GM12891 (cell line): ENCODE data around the gene ANO4. TPM values are rescaled to one million over a fixed set of nuclear protein-coding genes. Genes with fewer than 3 reads are reported as not detected.

Experiments used
- DNase-seq: peaks from one replicate; pipeline ENCODE4 v3.0.0; 2011; ENCODE audit warnings: low spot score; ENCODE audit not compliant: insufficient read length
- FAIRE-seq: peaks from 2 replicates; lab custom pipeline; 2011; peaks lifted over from hg19 to GRCh38; lab: Jason Lieb, UNC
- PAX5 ChIP-seq: IDR thresholded peaks from 2 replicates; pipeline ENCODE4 v1.6.1; 2011; ENCODE audit warnings: low read length, moderate library complexity, mild to moderate bottlenecking; ENCODE audit not compliant: insufficient read depth, severe bottlenecking
- POLR2A ChIP-seq: IDR thresholded peaks from 2 replicates; pipeline ENCODE4 v1.6.1; 2011; ENCODE audit warnings: low read depth, low read length, control low read depth
- POLR2AphosphoS5 ChIP-seq: IDR thresholded peaks from 2 replicates; pipeline ENCODE4 v1.6.1; 2011; ENCODE audit warnings: low read depth, low read length, control low read depth
- POU2F2 ChIP-seq: IDR thresholded peaks from 2 replicates; pipeline ENCODE4 v1.6.1; 2011; ENCODE audit warnings: low read depth, mild to moderate bottlenecking, control low read depth, low read length, moderate library complexity
- SPI1 ChIP-seq: IDR thresholded peaks from 2 replicates; pipeline ENCODE4 v1.6.1; 2011; ENCODE audit warnings: low read depth, low read length, control low read depth
- TAF1 ChIP-seq: IDR thresholded peaks from 2 replicates; pipeline ENCODE4 v1.6.1; 2011; ENCODE audit warnings: low read depth, low read length, control low read depth
- polyA plus RNA-seq: library from polyadenylated mRNA; unstranded; fragments of >200 nt; gene quantifications from one replicate; pipeline ENCODE4 v1.2.1, GENCODE V29; 2012; ENCODE audit warnings: low read depth, missing spikeins, inconsistent platforms; ENCODE audit not compliant: missing spikeins

ANO4 gene
- polyA plus RNA-seq = not detected

DNA sequence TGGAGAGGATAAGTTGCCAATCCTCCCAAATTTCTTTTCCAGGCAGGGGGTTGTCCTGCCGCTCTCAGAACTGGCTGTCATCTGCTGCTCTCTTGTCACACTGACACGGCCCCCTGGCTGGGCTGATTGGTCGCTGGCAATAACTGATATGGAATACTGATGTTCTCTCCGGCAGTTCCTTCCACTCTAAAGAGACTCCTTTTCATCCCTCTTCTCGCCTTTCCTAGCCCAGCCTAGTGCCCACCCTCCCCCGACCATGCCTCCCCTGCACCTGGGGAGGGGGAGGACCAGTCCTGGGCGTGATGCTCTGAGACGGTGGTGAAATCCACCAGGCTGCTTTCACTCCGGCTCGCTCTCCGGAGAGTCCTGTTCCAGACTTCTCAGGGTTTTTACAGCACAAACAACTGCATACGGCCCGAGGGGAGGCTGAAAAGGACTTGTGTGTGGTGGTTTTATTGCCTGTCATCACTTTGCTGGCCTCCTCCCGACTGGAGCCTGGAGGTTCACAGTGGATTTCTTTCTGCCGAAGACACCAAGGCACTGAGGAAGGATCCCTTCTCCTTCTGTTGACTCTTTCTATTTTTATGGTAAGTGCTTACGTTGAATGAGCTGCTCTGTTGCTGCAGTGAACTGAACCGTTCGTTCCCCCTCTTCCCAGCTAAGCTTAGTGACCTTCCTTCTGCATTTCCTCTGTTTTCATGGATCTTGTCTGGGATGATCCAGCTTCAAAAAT, at the start of gene ANO4:
TSS of gene ANO4 (plus strand) at position 336 of the 733 bp plus-strand sequence. CDS start 107,010 bp downstream, outside the sequence.
- FAIRE-seq = no peak
- DNase-seq = no peak
- no peak for TF ChIP-seq POLR2AphosphoS5
- no peak for TF ChIP-seq PAX5
- TF ChIP-seq SPI1 = no peak
- no peak for TF ChIP-seq TAF1
- no peak for TF ChIP-seq POLR2A
- TF ChIP-seq POU2F2 = no peak

DNA sequence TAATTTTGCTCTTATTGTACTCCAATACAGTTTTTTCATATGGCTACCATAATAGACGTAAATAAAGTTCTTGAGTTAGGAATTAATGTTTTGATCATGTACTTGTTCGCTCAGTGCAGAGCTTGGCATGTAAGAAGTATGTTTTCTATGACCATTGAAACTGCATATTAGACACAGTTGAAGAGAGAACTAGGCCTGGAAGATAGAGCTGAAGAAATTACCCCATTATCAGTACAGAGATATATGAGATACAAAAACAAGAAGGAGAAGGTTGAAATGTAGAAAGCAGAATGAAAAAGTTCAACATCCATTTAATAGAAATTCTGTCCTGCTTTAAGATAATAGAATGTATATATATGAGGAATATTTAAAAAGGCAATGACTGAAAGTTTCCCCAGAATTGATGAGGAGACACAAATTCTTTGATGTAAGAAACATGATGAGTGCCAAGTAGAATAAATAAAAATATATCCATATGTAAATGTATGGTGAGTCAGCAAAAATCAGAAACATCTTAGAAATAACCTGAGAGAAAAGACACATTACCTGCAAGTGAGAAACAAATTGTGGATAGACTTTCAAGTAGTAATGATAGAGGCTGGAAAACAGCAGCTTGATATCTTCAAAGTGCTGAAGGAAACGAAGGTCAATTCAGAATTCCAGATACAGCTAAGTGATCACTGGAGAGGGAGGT, 49.1 kb upstream of the ANO4 start:
- TF ChIP-seq TAF1 = no peak
- no peak for TF ChIP-seq POLR2AphosphoS5
- no peak for TF ChIP-seq POLR2A
- no peak for TF ChIP-seq SPI1
- TF ChIP-seq POU2F2 = no peak
- no peak for TF ChIP-seq PAX5
- DNase-seq (no peak), FAIRE-seq (no peak)

DNA sequence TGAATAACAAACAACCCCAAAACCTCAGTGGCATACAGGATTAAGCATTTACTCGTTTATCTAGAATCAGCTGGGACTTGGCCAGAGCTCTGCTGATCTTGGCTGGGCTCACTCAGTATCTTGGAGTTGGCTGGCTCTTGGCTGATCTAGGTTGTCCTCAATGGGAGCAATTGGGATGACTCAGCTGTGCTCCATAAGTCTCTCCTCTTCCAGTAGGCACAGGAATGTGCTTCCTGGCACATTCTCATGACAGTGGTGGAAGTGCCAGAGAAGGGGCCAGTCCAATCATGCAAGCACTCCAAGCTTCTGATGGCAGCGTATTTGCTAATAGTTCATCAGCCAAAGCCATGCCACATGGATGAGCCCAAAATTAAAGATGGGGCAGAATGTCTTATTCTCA, 41.7 kb upstream of the ANO4 start:
- DNase-seq (no peak), FAIRE-seq (no peak)
- TF ChIP-seq POLR2A = no peak
- TF ChIP-seq POLR2AphosphoS5 = no peak
- TF ChIP-seq SPI1 = no peak
- TF ChIP-seq PAX5 = no peak
- TF ChIP-seq TAF1 = no peak
- TF ChIP-seq POU2F2 = no peak

GRCh38 chr12:100753837-100754236, 40.7 kb upstream of the ANO4 start:
- DNase-seq (no peak), FAIRE-seq (no peak)
- no peak for TF ChIP-seq POU2F2
- no peak for TF ChIP-seq POLR2A
- no peak for TF ChIP-seq TAF1
- TF ChIP-seq SPI1 = no peak

DNA sequence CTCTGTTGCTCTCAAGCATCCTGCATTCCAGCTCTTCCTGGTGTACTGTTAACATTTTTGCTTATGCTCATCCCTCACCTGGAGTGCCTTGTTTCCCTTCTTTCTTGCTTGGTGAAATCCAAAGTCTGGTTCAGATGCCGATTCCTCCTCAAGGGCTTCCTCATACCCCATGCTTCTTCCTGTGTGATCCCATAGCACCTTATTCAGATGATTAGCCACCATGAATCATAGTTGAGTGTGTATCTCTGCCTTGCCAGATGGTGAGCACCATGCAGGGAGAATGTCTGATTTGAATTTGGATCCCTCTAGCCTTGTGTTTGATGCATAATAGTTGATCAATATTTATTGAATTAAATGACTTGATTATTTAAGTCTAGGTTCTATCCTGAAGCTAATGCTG, 39.4 kb upstream of the ANO4 start:
- no peak for TF ChIP-seq PAX5
- no peak for TF ChIP-seq SPI1
- TF ChIP-seq TAF1 = no peak
- TF ChIP-seq POLR2A = no peak
- no peak for TF ChIP-seq POLR2AphosphoS5
- TF ChIP-seq POU2F2 = no peak
- DNase-seq (no peak), FAIRE-seq (no peak)

GRCh38 chr12:100758083-100758482, 36.5 kb upstream of the ANO4 start:
- TF ChIP-seq POLR2AphosphoS5 (no peak), SPI1 (no peak), TAF1 (no peak), POLR2A (no peak), POU2F2 (no peak), PAX5 (no peak)
- DNase-seq (no peak), FAIRE-seq (no peak)

GRCh38 chr12:100767371-100767770, 27.2 kb upstream of the ANO4 start:
- no peak for TF ChIP-seq POLR2AphosphoS5
- DNase-seq (no peak), FAIRE-seq (no peak)

DNA sequence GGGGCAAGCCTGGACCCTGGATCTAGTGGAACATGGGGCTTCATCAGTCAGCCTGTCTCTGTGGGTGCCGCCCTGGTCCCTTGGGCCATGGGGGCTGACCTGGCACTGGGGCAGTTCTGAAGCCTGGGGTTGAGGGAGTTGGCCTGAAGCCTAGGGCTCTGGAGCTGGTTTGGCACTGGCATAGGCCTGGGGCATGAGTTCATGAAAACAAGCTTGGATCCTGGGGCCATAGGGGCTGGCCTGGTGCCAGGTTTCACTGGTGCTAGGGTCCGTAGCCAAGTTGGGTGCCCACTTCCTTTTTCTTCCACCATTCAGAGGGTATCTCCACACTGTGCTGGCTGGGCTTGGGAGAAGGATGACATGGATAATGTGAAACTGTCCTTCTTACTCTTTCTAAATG, 26.6 kb upstream of the ANO4 start:
- FAIRE-seq (no peak), DNase-seq (no peak)
- no peak for TF ChIP-seq POLR2A
- TF ChIP-seq POU2F2 = no peak
- no peak for TF ChIP-seq PAX5
- TF ChIP-seq POLR2AphosphoS5 = no peak
- no peak for TF ChIP-seq TAF1
- no peak for TF ChIP-seq SPI1

DNA sequence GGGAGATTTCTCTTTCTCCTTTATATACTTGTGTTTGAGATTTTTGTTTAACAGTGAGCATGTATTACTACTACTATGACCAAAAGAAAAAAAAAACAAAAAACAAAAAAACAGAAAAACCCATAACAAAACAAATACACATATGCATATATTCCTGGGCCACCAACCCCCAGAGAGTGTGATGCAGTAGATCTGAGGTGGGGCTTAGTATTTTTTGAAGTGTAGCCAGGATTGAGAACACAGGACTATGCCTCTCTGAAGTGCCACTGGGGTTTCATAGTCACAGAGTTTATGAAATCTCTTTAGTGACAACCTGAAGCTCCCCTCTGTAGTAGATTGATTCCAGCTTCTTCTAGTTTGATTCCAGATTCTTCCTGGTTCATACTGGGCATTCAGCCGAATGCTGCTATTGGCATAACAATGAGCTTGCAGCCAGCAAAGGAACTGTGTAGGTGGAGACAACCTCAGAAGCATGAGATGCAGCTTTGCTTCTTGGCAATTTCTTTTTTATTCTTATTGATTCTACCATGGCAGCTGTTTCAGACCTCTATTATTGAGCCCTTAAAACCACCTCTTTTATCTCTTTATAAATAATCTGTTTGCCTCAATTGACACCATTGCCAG, 15.5 kb upstream of the ANO4 start:
- TF ChIP-seq POLR2AphosphoS5 (no peak), POU2F2 (no peak), PAX5 (no peak), POLR2A (no peak), SPI1 (no peak), TAF1 (no peak)
- no peak for DNase-seq
- no peak for FAIRE-seq
